Measurements from ENCODE around the gene S1PR4.

S1PR4 gene

GRCh38 chr19:3204646-3205275 lies 26.2 kb downstream of the S1PR4 start:
- no peak for TF ChIP-seq GATA2 (IDR thresholded peaks at IDR 0.05; ENCODE audit: low read depth, low read length)
- no peak for TF ChIP-seq GATA3 (IDR thresholded peaks at IDR 0.05; ENCODE audit: low read depth, low read length)

GRCh38 chr19:3206216-3206953 lies 27.8 kb downstream of the S1PR4 start:
- TF ChIP-seq GATA2 (IDR thresholded peaks at IDR 0.05; ENCODE audit: low read depth, low read length), result no peak
- TF ChIP-seq GATA3 (IDR thresholded peaks at IDR 0.05; ENCODE audit: low read depth, low read length), result no peak

GRCh38 chr19:3207461-3208242 lies 29.1 kb downstream of the S1PR4 start:
- TF ChIP-seq GATA3 (IDR thresholded peaks at IDR 0.05; ENCODE audit: low read depth, low read length) (no peak), GATA2 (IDR thresholded peaks at IDR 0.05; ENCODE audit: low read depth, low read length) (no peak)

GRCh38 chr19:3208317-3209207 lies 30.0 kb downstream of the S1PR4 start:
- TF ChIP-seq GATA2 (IDR thresholded peaks at IDR 0.05; ENCODE audit: low read depth, low read length) (no peak), GATA3 (IDR thresholded peaks at IDR 0.05; ENCODE audit: low read depth, low read length) (no peak)

- no peak for TF ChIP-seq GATA3 (IDR thresholded peaks at IDR 0.05; ENCODE audit: low read depth, low read length)
- no peak for TF ChIP-seq GATA2 (IDR thresholded peaks at IDR 0.05; ENCODE audit: low read depth, low read length)
Measured at GRCh38 chr19:3210347-3211017, 31.9 kb downstream of the S1PR4 start.

GRCh38 chr19:3211191-3211590 lies 32.6 kb downstream of the S1PR4 start:
- TF ChIP-seq GATA2 (IDR thresholded peaks at IDR 0.05; ENCODE audit: low read depth, low read length) (no peak), GATA3 (IDR thresholded peaks at IDR 0.05; ENCODE audit: low read depth, low read length) (no peak)

- TF ChIP-seq GATA2 (IDR thresholded peaks at IDR 0.05; ENCODE audit: low read depth, low read length), result no peak
- TF ChIP-seq GATA3 (IDR thresholded peaks at IDR 0.05; ENCODE audit: low read depth, low read length), result no peak
Measured at GRCh38 chr19:3213159-3213558, 34.6 kb downstream of the S1PR4 start.

- TF ChIP-seq GATA2 (IDR thresholded peaks at IDR 0.05; ENCODE audit: low read depth, low read length), result no peak
- TF ChIP-seq GATA3 (IDR thresholded peaks at IDR 0.05; ENCODE audit: low read depth, low read length), result no peak
Measured at GRCh38 chr19:3216874-3217273, 38.3 kb downstream of the S1PR4 start.

- TF ChIP-seq GATA3 (IDR thresholded peaks at IDR 0.05; ENCODE audit: low read depth, low read length) (no peak), GATA2 (IDR thresholded peaks at IDR 0.05; ENCODE audit: low read depth, low read length) (no peak)
Measured at GRCh38 chr19:3220576-3220975, 42.0 kb downstream of the S1PR4 start.

GRCh38 chr19:3222709-3223108 lies 44.1 kb downstream of the S1PR4 start:
- TF ChIP-seq GATA3 (IDR thresholded peaks at IDR 0.05; ENCODE audit: low read depth, low read length) (no peak), GATA2 (IDR thresholded peaks at IDR 0.05; ENCODE audit: low read depth, low read length) (no peak)

GRCh38 chr19:3224346-3225168 lies 46.0 kb downstream of the S1PR4 start, which contains the start of gene CELF5:
Gene CELF5 (plus strand): TSS chr19:3224661. CDS start chr19:3224740, 79 bp downstream.
- no peak for TF ChIP-seq GATA2 (IDR thresholded peaks at IDR 0.05; ENCODE audit: low read depth, low read length)
- no peak for TF ChIP-seq GATA3 (IDR thresholded peaks at IDR 0.05; ENCODE audit: low read depth, low read length)

GRCh38 chr19:3225169-3225485 lies 46.6 kb downstream of the S1PR4 start:
- TF ChIP-seq GATA2 (IDR thresholded peaks at IDR 0.05; ENCODE audit: low read depth, low read length) (no peak), GATA3 (IDR thresholded peaks at IDR 0.05; ENCODE audit: low read depth, low read length) (no peak)

Measured in SH-SY5Y (cell line).